ENCODE data around the gene TET1.
"Not testable (repeated sequence)": the region's sequence is repeated elsewhere in the genome, so short reads cannot be mapped to it uniquely, and the experiment has no call there.

Gene TET1

DNA sequence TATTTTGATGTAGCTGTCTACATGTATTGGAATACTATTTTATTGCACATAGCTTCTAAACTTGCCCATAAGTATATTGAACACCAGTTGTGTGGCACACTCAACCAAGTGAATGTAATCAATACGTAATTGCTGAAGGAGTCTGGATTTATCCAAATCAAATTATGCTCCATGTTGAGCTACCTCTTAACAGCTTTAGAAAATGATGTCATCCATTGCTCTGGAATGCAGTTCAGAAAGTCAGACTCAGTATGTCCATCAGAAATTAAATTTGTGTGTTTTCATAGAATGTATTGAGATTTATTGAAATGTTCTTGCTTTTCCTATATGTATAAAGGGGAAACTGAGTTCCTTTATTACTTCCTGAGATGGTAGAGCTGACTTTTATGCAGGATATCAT is 135.9 kb downstream of the TET1 start:
- in situ Hi-C loops (cut with HindIII; ENCODE audit: low sequenced_read_pairs): no loop called here

- in situ Hi-C loops (cut with HindIII; ENCODE audit: low sequenced_read_pairs): no loop called here
These were observed 137.0 kb downstream of the TET1 start for GRCh38 chr10:68697106-68697505.

DNA sequence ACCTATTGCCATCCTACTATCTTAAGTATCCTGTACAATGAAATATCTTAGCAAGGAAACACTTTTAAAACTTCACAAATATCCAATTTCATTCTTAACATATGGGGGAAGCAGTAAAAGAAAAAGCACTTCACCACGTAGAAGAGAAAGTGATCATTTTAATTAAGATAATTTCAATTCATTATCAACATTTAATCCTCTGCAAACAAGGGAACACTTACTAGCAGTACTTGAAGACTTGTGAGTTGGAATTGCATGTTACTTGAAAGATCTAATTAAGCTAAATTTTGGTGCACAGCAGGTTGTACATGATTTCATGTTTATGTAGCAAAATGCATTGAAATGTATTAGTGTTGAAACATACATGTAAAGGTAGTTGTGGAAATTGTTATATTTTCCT is 140.1 kb downstream of the TET1 start:
- in situ Hi-C loops (cut with HindIII; ENCODE audit: low sequenced_read_pairs): no loop called here

GRCh38 chr10:68705548-68705947 is 145.4 kb downstream of the TET1 start:
- in situ Hi-C loops (cut with HindIII; ENCODE audit: low sequenced_read_pairs): no loop called here

GRCh38 chr10:68708987-68709386 is 148.8 kb downstream of the TET1 start:
- in situ Hi-C loops (cut with HindIII; ENCODE audit: low sequenced_read_pairs): not testable (repeated sequence)

DNA sequence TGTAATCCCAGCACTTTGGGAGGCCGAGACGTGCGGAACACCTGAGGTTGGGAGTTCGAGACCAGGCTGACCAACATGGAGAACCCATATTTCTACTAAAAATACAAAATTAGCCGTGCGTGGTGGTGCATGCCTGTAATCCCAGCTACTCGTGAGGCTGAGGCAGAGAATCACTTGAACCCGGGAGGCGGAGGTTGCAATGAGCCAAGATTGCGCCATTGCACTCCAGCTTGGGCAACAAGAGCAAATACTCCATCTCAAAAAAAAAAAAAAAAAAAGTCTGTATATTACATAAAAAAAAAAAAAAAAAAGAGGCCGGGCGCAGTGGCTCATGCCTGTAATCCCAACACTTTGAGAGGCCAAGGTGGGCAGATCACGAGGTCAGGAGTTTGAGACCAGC is 152.9 kb downstream of the TET1 start:
- in situ Hi-C loops (cut with HindIII; ENCODE audit: low sequenced_read_pairs): not testable (repeated sequence)

GRCh38 chr10:68717435-68717834 is 157.3 kb downstream of the TET1 start:
- in situ Hi-C loops (cut with HindIII; ENCODE audit: low sequenced_read_pairs): no loop called here

GRCh38 chr10:68720793-68721672 is 160.9 kb downstream of the TET1 start, which contains the start of gene CCAR1:
TSS of gene CCAR1 (plus strand) at chr10:68721239. CDS start at chr10:68722505, 1,266 bp downstream.
- in situ Hi-C loops (cut with HindIII; ENCODE audit: low sequenced_read_pairs): no loop called here

DNA sequence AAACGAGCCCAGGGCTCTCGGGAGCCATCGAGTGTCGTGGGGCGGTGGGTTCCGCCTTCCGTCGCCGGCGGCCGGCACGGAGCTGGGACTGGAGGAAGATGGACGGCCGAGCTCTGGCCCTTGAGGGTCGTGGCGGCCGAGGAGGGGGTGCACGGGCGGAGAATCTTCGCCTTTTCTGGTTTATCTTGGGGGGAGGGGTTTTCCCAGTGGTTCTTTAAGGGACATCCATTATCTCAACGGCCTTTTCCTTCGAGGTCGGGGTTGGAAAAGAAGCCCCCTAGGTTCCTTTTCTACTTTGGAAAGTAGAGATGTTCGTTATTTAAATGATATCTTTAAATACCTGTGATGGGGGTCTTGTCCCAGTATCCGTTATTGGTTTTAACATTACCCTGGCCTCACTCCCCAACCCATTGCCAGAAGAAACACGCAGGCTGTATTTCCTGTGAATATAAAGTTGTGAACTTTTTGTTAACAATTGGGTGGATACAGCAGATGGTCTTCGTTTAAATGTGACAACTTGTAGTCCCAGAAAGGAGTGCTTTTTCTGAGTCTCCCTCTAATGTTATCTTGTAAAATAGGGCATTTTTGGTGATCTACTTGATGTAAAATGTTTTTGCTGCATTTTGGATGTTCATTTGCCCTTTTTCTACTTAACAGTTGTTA is 161.7 kb downstream of the TET1 start:
- in situ Hi-C loops (cut with HindIII; ENCODE audit: low sequenced_read_pairs): no loop called here

DNA sequence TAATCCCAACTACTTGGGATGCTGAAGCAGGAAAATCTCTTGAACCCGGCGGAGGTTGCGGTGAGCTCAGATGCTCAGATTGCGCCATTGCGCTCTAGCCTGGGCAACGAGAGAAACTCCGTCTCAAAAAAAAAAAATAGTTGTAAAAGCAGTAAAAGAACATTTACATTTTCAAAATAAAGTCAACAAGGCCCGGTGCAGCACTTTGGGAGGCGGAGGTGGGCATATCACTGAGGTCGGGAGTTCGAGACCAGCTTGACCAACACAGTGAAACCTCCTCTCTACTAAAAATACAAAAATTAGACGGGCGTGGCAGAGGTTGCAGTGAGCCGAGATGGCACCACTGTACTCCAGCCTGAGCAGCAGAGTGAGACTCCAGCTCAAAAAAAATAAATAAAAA is 164.9 kb downstream of the TET1 start:
- in situ Hi-C loops (cut with HindIII; ENCODE audit: low sequenced_read_pairs): no loop called here

- in situ Hi-C loops (cut with HindIII; ENCODE audit: low sequenced_read_pairs): no loop called here
These were observed 167.0 kb downstream of the TET1 start for GRCh38 chr10:68727146-68727545.

GRCh38 chr10:68732651-68733050 is 172.5 kb downstream of the TET1 start:
- in situ Hi-C loops (cut with HindIII; ENCODE audit: low sequenced_read_pairs): no loop called here

- in situ Hi-C loops (cut with HindIII; ENCODE audit: low sequenced_read_pairs): no loop called here
These were observed 174.2 kb downstream of the TET1 start for GRCh38 chr10:68734349-68734748.

GRCh38 chr10:68735119-68735518 is 175.0 kb downstream of the TET1 start:
- in situ Hi-C loops (cut with HindIII; ENCODE audit: low sequenced_read_pairs): no loop called here

GRCh38 chr10:68735739-68736138 is 175.6 kb downstream of the TET1 start:
- in situ Hi-C loops (cut with HindIII; ENCODE audit: low sequenced_read_pairs): not testable (repeated sequence)

DNA sequence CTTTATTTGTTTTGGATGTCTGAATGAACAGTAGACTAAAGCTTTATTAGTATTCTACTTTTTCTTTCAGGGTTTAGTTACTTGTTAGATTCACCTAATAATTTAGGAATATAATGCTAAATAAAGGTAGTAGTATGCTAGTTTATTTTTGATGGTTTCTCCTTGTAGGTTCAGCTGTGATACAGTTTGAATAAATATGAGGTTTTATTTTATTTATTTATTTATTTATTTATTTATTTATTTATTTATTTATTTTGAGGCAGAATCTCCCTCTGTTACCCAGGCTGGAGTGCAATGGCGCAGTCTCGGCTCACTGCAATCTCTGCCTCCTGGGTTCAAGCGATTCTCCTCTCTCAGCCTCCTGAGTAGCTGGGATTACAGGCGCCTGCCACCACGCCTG is 180.5 kb downstream of the TET1 start:
- in situ Hi-C loops (cut with HindIII; ENCODE audit: low sequenced_read_pairs): not testable (repeated sequence)

GRCh38 chr10:68742397-68742796 is 182.3 kb downstream of the TET1 start:
- in situ Hi-C loops (cut with HindIII; ENCODE audit: low sequenced_read_pairs): no loop called here

Data from DLD1 (cell line).